ENCODE data around the gene SPRR2E.

Gene SPRR2E

GRCh38 chr1:153070243-153070642 lies 24.1 kb downstream of the SPRR2E start:
- Histone ChIP-seq H3K36me3 (ENCODE audit: control insufficient read depth in 2 of 2, insufficient read depth in 1 of 2, low read length in 2 of 2) (no peaks in the 10 kb centered on the region), H3K27ac (ENCODE audit: extremely low read depth, low read depth, low read length) (no peak overlapping the region), H3K9me3 (ENCODE audit: control insufficient read depth, insufficient read depth, low read depth, low read length) (no peaks in the 10 kb centered on the region), H3K4me3 (ENCODE audit: low read depth, low read length) (no peak overlapping the region), H3K4me1 (ENCODE audit: control insufficient read depth, insufficient read depth, low read length) (no peaks in the 10 kb centered on the region)
- ChIA-PET POLR2A (no interaction called here), CTCF (no interaction called here)
- TF ChIP-seq, protein P1, sequence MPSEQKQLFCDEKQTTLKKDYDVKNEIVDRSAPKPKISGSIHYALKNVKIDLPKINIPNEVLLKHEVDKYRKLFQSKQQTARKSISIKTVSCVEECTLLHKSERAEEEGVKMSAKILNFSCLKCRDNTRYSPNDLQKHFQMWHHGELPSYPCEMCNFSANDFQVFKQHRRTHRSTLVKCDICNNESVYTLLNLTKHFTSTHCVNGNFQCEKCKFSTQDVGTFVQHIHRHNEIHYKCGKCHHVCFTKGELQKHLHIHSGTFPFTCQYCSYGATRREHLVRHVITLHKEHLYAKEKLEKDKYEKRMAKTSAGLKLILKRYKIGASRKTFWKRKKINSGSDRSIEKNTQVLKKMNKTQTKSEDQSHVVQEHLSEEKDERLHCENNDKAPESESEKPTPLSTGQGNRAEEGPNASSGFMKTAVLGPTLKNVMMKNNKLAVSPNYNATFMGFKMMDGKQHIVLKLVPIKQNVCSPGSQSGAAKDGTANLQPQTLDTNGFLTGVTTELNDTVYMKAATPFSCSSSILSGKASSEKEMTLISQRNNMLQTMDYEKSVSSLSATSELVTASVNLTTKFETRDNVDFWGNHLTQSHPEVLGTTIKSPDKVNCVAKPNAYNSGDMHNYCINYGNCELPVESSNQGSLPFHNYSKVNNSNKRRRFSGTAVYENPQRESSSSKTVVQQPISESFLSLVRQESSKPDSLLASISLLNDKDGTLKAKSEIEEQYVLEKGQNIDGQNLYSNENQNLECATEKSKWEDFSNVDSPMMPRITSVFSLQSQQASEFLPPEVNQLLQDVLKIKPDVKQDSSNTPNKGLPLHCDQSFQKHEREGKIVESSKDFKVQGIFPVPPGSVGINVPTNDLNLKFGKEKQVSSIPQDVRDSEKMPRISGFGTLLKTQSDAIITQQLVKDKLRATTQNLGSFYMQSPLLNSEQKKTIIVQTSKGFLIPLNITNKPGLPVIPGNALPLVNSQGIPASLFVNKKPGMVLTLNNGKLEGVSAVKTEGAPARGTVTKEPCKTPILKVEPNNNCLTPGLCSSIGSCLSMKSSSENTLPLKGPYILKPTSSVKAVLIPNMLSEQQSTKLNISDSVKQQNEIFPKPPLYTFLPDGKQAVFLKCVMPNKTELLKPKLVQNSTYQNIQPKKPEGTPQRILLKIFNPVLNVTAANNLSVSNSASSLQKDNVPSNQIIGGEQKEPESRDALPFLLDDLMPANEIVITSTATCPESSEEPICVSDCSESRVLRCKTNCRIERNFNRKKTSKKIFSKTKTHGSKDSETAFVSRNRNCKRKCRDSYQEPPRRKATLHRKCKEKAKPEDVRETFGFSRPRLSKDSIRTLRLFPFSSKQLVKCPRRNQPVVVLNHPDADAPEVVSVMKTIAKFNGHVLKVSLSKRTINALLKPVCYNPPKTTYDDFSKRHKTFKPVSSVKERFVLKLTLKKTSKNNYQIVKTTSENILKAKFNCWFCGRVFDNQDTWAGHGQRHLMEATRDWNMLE (tag by site-specific recombination; conservative IDR thresholded peaks at IDR 0.05; ENCODE audit: low read depth): no peak
- no peak for TF ChIP-seq ZNF544 (tag by site-specific recombination; IDR thresholded peaks at IDR 0.05)
- no peak for TF ChIP-seq ZBTB21 (tag by site-specific recombination; IDR thresholded peaks at IDR 0.05)
- no peak for TF ChIP-seq PRDM6 (tag by site-specific recombination; IDR thresholded peaks at IDR 0.05)
- TF ChIP-seq ZBTB8A (tag by site-specific recombination; IDR thresholded peaks at IDR 0.05): no peak
- TF ChIP-seq ZBTB17 (tag by site-specific recombination; IDR thresholded peaks at IDR 0.05): no peak
- TF ChIP-seq ZNF707 (tag by site-specific recombination; IDR thresholded peaks at IDR 0.05): no peak
- TF ChIP-seq, protein P2, sequence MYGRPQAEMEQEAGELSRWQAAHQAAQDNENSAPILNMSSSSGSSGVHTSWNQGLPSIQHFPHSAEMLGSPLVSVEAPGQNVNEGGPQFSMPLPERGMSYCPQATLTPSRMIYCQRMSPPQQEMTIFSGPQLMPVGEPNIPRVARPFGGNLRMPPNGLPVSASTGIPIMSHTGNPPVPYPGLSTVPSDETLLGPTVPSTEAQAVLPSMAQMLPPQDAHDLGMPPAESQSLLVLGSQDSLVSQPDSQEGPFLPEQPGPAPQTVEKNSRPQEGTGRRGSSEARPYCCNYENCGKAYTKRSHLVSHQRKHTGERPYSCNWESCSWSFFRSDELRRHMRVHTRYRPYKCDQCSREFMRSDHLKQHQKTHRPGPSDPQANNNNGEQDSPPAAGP (tag by site-specific recombination; IDR thresholded peaks at IDR 0.05): no peak
- TF ChIP-seq ZNF670 (tag by site-specific recombination; IDR thresholded peaks at IDR 0.05; ENCODE audit: low read depth): no peak
- TF ChIP-seq, protein P3, sequence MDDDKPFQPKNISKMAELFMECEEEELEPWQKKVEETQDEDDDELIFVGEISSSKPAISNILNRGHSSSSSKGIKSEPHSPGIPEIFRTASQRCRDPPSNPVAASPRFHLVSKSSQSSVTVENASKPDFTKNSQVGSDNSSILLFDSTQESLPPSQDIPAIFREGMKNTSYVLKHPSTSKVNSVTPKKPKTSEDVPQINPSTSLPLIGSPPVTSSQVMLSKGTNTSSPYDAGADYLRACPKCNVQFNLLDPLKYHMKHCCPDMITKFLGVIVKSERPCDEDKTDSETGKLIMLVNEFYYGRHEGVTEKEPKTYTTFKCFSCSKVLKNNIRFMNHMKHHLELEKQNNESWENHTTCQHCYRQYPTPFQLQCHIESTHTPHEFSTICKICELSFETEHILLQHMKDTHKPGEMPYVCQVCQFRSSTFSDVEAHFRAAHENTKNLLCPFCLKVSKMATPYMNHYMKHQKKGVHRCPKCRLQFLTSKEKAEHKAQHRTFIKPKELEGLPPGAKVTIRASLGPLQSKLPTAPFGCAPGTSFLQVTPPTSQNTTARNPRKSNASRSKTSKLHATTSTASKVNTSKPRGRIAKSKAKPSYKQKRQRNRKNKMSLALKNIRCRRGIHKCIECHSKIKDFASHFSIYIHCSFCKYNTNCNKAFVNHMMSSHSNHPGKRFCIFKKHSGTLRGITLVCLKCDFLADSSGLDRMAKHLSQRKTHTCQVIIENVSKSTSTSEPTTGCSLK (tag by site-specific recombination; IDR thresholded peaks at IDR 0.05): no peak
- TF ChIP-seq, protein P4, sequence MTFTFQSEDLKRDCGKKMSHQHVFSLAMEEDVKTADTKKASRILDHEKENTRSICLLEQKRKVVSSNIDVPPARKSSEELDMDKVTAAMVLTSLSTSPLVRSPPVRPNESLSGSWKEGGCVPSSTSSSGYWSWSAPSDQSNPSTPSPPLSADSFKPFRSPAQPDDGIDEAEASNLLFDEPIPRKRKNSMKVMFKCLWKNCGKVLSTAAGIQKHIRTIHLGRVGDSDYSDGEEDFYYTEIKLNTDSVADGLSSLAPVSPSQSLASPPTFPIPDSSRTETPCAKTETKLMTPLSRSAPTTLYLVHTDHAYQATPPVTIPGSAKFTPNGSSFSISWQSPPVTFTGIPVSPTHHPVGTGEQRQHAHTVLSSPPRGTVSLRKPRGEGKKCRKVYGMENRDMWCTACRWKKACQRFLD (tag by site-specific recombination; IDR thresholded peaks at IDR 0.05): no peak
- TF ChIP-seq PRDM2 (tag by site-specific recombination; IDR thresholded peaks at IDR 0.05; ENCODE audit: borderline replicate concordance): no peak
- TF ChIP-seq, protein P5, sequence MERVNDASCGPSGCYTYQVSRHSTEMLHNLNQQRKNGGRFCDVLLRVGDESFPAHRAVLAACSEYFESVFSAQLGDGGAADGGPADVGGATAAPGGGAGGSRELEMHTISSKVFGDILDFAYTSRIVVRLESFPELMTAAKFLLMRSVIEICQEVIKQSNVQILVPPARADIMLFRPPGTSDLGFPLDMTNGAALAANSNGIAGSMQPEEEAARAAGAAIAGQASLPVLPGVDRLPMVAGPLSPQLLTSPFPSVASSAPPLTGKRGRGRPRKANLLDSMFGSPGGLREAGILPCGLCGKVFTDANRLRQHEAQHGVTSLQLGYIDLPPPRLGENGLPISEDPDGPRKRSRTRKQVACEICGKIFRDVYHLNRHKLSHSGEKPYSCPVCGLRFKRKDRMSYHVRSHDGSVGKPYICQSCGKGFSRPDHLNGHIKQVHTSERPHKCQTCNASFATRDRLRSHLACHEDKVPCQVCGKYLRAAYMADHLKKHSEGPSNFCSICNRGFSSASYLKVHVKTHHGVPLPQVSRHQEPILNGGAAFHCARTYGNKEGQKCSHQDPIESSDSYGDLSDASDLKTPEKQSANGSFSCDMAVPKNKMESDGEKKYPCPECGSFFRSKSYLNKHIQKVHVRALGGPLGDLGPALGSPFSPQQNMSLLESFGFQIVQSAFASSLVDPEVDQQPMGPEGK (tag by site-specific recombination; IDR thresholded peaks at IDR 0.05): no peak
